Nephron progenitor cell (in vitro differentiated cells): ENCODE results near the gene PCSK5.

ENCODE experiments used
- DNase-seq: peaks from one replicate; pipeline ENCODE4 v3.0.0; 2021
- H3K27ac Mint-ChIP-seq: 2 replicates; pipeline ENCODE4 v1.8.0; 2021; ENCODE audit warnings: mild to moderate bottlenecking, moderate library complexity, mixed read lengths
- H3K27me3 Mint-ChIP-seq: 2 replicates; pipeline ENCODE4 v1.8.0; 2021; ENCODE audit warnings: mild to moderate bottlenecking, low read depth, mixed read lengths; ENCODE audit not compliant: poor library complexity
- H3K36me3 Mint-ChIP-seq: 2 replicates; pipeline ENCODE4 v1.8.0; 2021; ENCODE audit warnings: low read depth, mixed read lengths
- H3K4me1 Mint-ChIP-seq: 2 replicates; pipeline ENCODE4 v1.8.0; 2021; ENCODE audit warnings: mixed read lengths
- H3K4me3 Mint-ChIP-seq: 2 replicates; pipeline ENCODE4 v1.8.0; 2021; ENCODE audit warnings: mild to moderate bottlenecking, moderate library complexity, mixed read lengths
- H3K9me3 Mint-ChIP-seq: 2 replicates; pipeline ENCODE4 v1.8.0; 2021; ENCODE audit warnings: mild to moderate bottlenecking, moderate library complexity, mixed read lengths
- CTCF ChIP-seq: fragments of 200-600 bp; sonication (generic); IDR thresholded peaks from 2 replicates; pipeline ENCODE4 v1.5.0; 2021; ENCODE audit warnings: antibody characterized with exemption

Gene PCSK5

GRCh38 chr9:75918909-75919308, 28.4 kb downstream of the PCSK5 start:
- Mint-ChIP-seq H3K36me3 (peaks cover 53% of the 10 kb centered on the region), H3K4me1 (peaks cover 12% of the 10 kb centered on the region), H3K4me3 (no peak overlapping the region), H3K27me3 (peaks cover 7% of the 10 kb centered on the region), H3K9me3 (peaks cover 24% of the 10 kb centered on the region), H3K27ac (no peak overlapping the region)
- no peak for DNase-seq
- no peak for TF ChIP-seq CTCF

- peaks cover 7% of the 10 kb centered on the region for H3K27me3 Mint-ChIP-seq
- peaks cover 26% of the 10 kb centered on the region for H3K9me3 Mint-ChIP-seq
- DNase-seq, result no peak
- H3K27ac Mint-ChIP-seq, result no peak overlapping the region
- peaks cover 5% of the 10 kb centered on the region for H3K4me1 Mint-ChIP-seq
- no peak overlapping the region for H3K4me3 Mint-ChIP-seq
- no peak for TF ChIP-seq CTCF
- H3K36me3 Mint-ChIP-seq, result peaks cover 50% of the 10 kb centered on the region
These were observed 31.1 kb downstream of the PCSK5 start for GRCh38 chr9:75921391-75922127.

- no peak overlapping the region for H3K4me3 Mint-ChIP-seq
- DNase-seq, result no peak
- peaks cover 6% of the 10 kb centered on the region for H3K27me3 Mint-ChIP-seq
- H3K9me3 Mint-ChIP-seq, result peaks cover 24% of the 10 kb centered on the region
- H3K36me3 Mint-ChIP-seq, result peaks cover 38% of the 10 kb centered on the region
- H3K4me1 Mint-ChIP-seq, result peaks cover 32% of the 10 kb centered on the region
- TF ChIP-seq CTCF, result no peak
- no peak overlapping the region for H3K27ac Mint-ChIP-seq
These were observed 35.9 kb downstream of the PCSK5 start for GRCh38 chr9:75926385-75926784.

GRCh38 chr9:75927356-75927755, 36.9 kb downstream of the PCSK5 start:
- no peak overlapping the region for H3K4me3 Mint-ChIP-seq

GRCh38 chr9:75930190-75930589, 39.7 kb downstream of the PCSK5 start:
- Mint-ChIP-seq H3K4me1 (peaks cover 47% of the 10 kb centered on the region), H3K27ac (peak overlapping the region; percentile 56), H3K27me3 (peaks cover 2% of the 10 kb centered on the region), H3K4me3 (no peak overlapping the region), H3K9me3 (no peaks in the 10 kb centered on the region), H3K36me3 (peaks cover 46% of the 10 kb centered on the region)
- TF ChIP-seq CTCF, result no peak
- DNase-seq, result no peak

More at GRCh38 chr9:75927356-75927755, 36.9 kb downstream of the PCSK5 start:
- TF ChIP-seq CTCF, result no peak
- no peak overlapping the region for H3K27ac Mint-ChIP-seq
- peaks cover 3% of the 10 kb centered on the region for H3K27me3 Mint-ChIP-seq
- H3K4me1 Mint-ChIP-seq, result peaks cover 41% of the 10 kb centered on the region
- H3K36me3 Mint-ChIP-seq, result peaks cover 38% of the 10 kb centered on the region
- H3K9me3 Mint-ChIP-seq, result peaks cover 17% of the 10 kb centered on the region
- no peak for DNase-seq
